GM18951 (cell line): ENCODE results near the gene NPHP3.
"Not testable (repeated sequence)": the region's sequence is repeated elsewhere in the genome, so short reads cannot be mapped to it uniquely, and the experiment has no call there.

ENCODE experiments used
- POLR2A ChIP-seq: IDR thresholded peaks from 4 replicates; pipeline ENCODE4 v1.6.1; 2011; ENCODE audit warnings: mild to moderate bottlenecking; ENCODE audit not compliant: insufficient read length, insufficient read depth; ENCODE audit errors: extremely low read depth
- in situ Hi-C: fragments of 300-500 bp; cut with MboI; formaldehyde crosslinking; loops from one replicate; pipeline ENCODE4 v1.12.0; 2022; ENCODE audit warnings: low sequenced_read_pairs, mixed read lengths, inconsistent platforms; ENCODE audit not compliant: unreplicated experiment

The NPHP3 gene

GRCh38 chr3:132722165-132723023 lies at the start of gene NPHP3:
Gene NPHP3 (minus strand): TSS chr3:132722409. CDS start chr3:132722355, 54 bp downstream.
- in situ Hi-C loops: no loop called here
- TF ChIP-seq POLR2A: peak; percentile 70

- no peak for TF ChIP-seq POLR2A
Measured at GRCh38 chr3:132758740-132759139, 36.5 kb upstream of the NPHP3 start.

GRCh38 chr3:132756108-132756650 lies 34.0 kb upstream of the NPHP3 start:
- no peak for TF ChIP-seq POLR2A
- in situ Hi-C loops: no loop called here

More at GRCh38 chr3:132758740-132759139, 36.5 kb upstream of the NPHP3 start:
- in situ Hi-C loops: no loop called here

- in situ Hi-C loops: no loop called here
- TF ChIP-seq POLR2A: no peak
Measured at GRCh38 chr3:132753946-132754345, 31.7 kb upstream of the NPHP3 start.

GRCh38 chr3:132749786-132750185 lies 27.6 kb upstream of the NPHP3 start:
- in situ Hi-C loops: no loop called here
- no peak for TF ChIP-seq POLR2A

- in situ Hi-C loops: not testable (repeated sequence)
Measured at GRCh38 chr3:132746720-132747119, 24.5 kb upstream of the NPHP3 start.

- in situ Hi-C loops: loop anchor here (10.0 kb wide), 1 partner anchor 666 kb away; the partner anchor contains the start of gene BFSP2
- no peak for TF ChIP-seq POLR2A
Measured at GRCh38 chr3:132738314-132738713, 16.1 kb upstream of the NPHP3 start.

- in situ Hi-C loops: loop anchor here (10.0 kb wide), 1 partner anchor 669 kb away; the partner anchor contains the start of gene BFSP2
Measured at GRCh38 chr3:132735589-132735988, 13.4 kb upstream of the NPHP3 start.

GRCh38 chr3:132730891-132731580 lies 8.8 kb upstream of the NPHP3 start:
- in situ Hi-C loops: loop anchor here (10.0 kb wide), 1 partner anchor 674 kb away; the partner anchor contains the start of gene BFSP2
- TF ChIP-seq POLR2A: no peak

More at GRCh38 chr3:132735589-132735988, 13.4 kb upstream of the NPHP3 start:
- TF ChIP-seq POLR2A: no peak

GRCh38 chr3:132726341-132726823 lies 4.2 kb upstream of the NPHP3 start:
- no peak for TF ChIP-seq POLR2A
- in situ Hi-C loops: no loop called here

- peak; percentile 69 for TF ChIP-seq POLR2A
- in situ Hi-C loops: no loop called here
Measured at GRCh38 chr3:132723024-132723950, 1.1 kb upstream of the NPHP3 start.

- in situ Hi-C loops: no loop called here
- no peak for TF ChIP-seq POLR2A
Measured at GRCh38 chr3:132721479-132722164, 587 bp downstream of the NPHP3 start.
